NCI-H345 (cell line): Measurements from ENCODE around the gene RNF13.

Experiments used
- DNase-seq: peaks from one replicate; lab custom pipeline; 2025; lab: John Stamatoyannopoulos, UW

RNF13 gene

GRCh38 chr3:149812606-149813366, at the start of gene RNF13:
RNF13 (plus strand) TSS chr3:149813215; CDS start chr3:149846027, 32,812 bp downstream.
- peak; percentile 89 for DNase-seq

GRCh38 chr3:149763565-149764195, 49.3 kb upstream of the RNF13 start:
- no peak for DNase-seq

GRCh38 chr3:149764302-149764701, 48.7 kb upstream of the RNF13 start:
- DNase-seq: no peak

GRCh38 chr3:149765762-149766334, 47.2 kb upstream of the RNF13 start:
- no peak for DNase-seq

GRCh38 chr3:149767720-149768119, 45.3 kb upstream of the RNF13 start:
- DNase-seq: no peak

- no peak for DNase-seq
Observed at GRCh38 chr3:149768704-149769103, 44.3 kb upstream of the RNF13 start.

- DNase-seq: no peak
Observed at GRCh38 chr3:149770246-149770645, 42.8 kb upstream of the RNF13 start.

- DNase-seq: peak; percentile 22
Observed at GRCh38 chr3:149771652-149772271, 41.3 kb upstream of the RNF13 start.

- DNase-seq: no peak
Observed at GRCh38 chr3:149772861-149773260, 40.2 kb upstream of the RNF13 start.

- no peak for DNase-seq
Observed at GRCh38 chr3:149776170-149776569, 36.8 kb upstream of the RNF13 start.

GRCh38 chr3:149777414-149778214, 35.4 kb upstream of the RNF13 start:
- DNase-seq: no peak

GRCh38 chr3:149781211-149781610, 31.8 kb upstream of the RNF13 start:
- no peak for DNase-seq

- DNase-seq: no peak
Observed at GRCh38 chr3:149781741-149782140, 31.3 kb upstream of the RNF13 start.

GRCh38 chr3:149783576-149783975, 29.4 kb upstream of the RNF13 start:
- no peak for DNase-seq

- no peak for DNase-seq
Observed at GRCh38 chr3:149784064-149784704, 28.8 kb upstream of the RNF13 start.

- DNase-seq: no peak
Observed at GRCh38 chr3:149790268-149790667, 22.7 kb upstream of the RNF13 start.

- no peak for DNase-seq
Observed at GRCh38 chr3:149790698-149791097, 22.3 kb upstream of the RNF13 start.

- DNase-seq: peak; percentile 89
Observed at GRCh38 chr3:149792452-149793270, 20.4 kb upstream of the RNF13 start, which contains the start of gene ANKUB1. ANKUB1 (minus strand) TSS chr3:149792554; CDS start chr3:149792366, 188 bp downstream.

GRCh38 chr3:149796026-149796425, 17.0 kb upstream of the RNF13 start:
- DNase-seq: no peak

- no peak for DNase-seq
Observed at GRCh38 chr3:149800693-149801092, 12.3 kb upstream of the RNF13 start.
